Kidney (tissue), 14 donors: ENCODE data around the gene ANXA4. TPM values are rescaled to one million over a fixed set of nuclear protein-coding genes. Genes with fewer than 3 reads are reported as not detected.

ENCODE experiments used
- DNase-seq, 5 donors: peaks; one replicate each; pipeline ENCODE4 v3.0.0-alpha.2; 2013 to 2020
- FAIRE-seq: peaks from 2 replicates; lab custom pipeline; 2012; peaks lifted over from hg19 to GRCh38; lab: Jason Lieb, UNC
- H3K27ac ChIP-seq, 2 donors: one replicate each; pipeline ENCODE4 v1.7.0; 2013; ENCODE audit warnings: low read depth in 2 of 2, low read length in 2 of 2, inconsistent platforms in 1 of 2
- H3K27me3 ChIP-seq: one replicate; pipeline ENCODE4 v1.7.1; 2013; ENCODE audit warnings: low read length, inconsistent platforms; ENCODE audit not compliant: control insufficient read depth, insufficient read depth
- H3K36me3 ChIP-seq, 3 donors: one replicate each; pipeline versions ENCODE4 v1.7.0 to v1.7.1; 2013; ENCODE audit warnings: low read length in 3 of 3, control low read depth in 1 of 3, inconsistent platforms in 1 of 3; ENCODE audit not compliant: insufficient read depth in 3 of 3, control insufficient read depth in 2 of 3
- H3K4me1 ChIP-seq, 3 donors: one replicate each; pipeline versions ENCODE4 v1.7.0 to v1.7.1; 2013; ENCODE audit warnings: low read length in 3 of 3, inconsistent platforms in 1 of 3, low read depth in 1 of 3; ENCODE audit not compliant: control insufficient read depth in 2 of 3, insufficient read depth in 2 of 3
- H3K4me3 ChIP-seq, 3 donors: one replicate each; pipeline versions ENCODE4 v1.7.0 to v1.8.1; 2013; ENCODE audit warnings: low read length in 3 of 3, control low read depth in 1 of 3, inconsistent platforms in 1 of 3
- H3K9ac ChIP-seq, 3 donors: one replicate each; pipeline versions ENCODE4 v1.7.0 to v1.7.1; 2013; ENCODE audit warnings: low read length in 3 of 3, control low read depth in 1 of 3, inconsistent platforms in 1 of 3
- H3K9me3 ChIP-seq, 3 donors: one replicate each; pipeline versions ENCODE4 v1.7.0 to v1.7.1; 2013; ENCODE audit warnings: low read length in 3 of 3, control low read depth in 1 of 3, inconsistent platforms in 1 of 3; ENCODE audit not compliant: control insufficient read depth in 2 of 3, insufficient read depth in 1 of 3
- CTCF ChIP-seq: IDR thresholded peaks from 3 replicates; pipeline ENCODE4 v1.5.1; 2012; ENCODE audit warnings: mild to moderate bottlenecking, moderate library complexity, borderline replicate concordance; ENCODE audit not compliant: insufficient read depth; ENCODE audit errors: extremely low read depth
- intact Hi-C: fragments of 100-400 bp; cut with DNase I; formaldehyde crosslinking; loops from one replicate; pipeline ENCODE4 v1.11.1; 2022
- polyA plus RNA-seq: library from polyadenylated mRNA; stranded (reverse); fragments of 350-450 nt; fragmentation: Illumina TruSeq; extraction: RNeasy Lipid Tissue Mini Kit (QIAGEN cat#74804); gene quantifications from one replicate; pipeline ENCODE4 v1.2.3, GENCODE V29; 2014; ENCODE audit warnings: low read depth, low replicate concordance; ENCODE audit not compliant: insufficient read depth
- total RNA-seq: library from RNA; stranded (reverse); fragmentation: NEBNext Ultra II Directional; extraction: Animal tissue kit (Norgen Biotek cat#: 25700); gene quantifications from one replicate; pipeline ENCODE4 v1.2.1, GENCODE V29; 2021
- donor health status: control.
- donor health status: control.
- donor health status: control.
- donor health status: control.
- donor health status: control.
- donor health status: DM: yes; HTN: yes; CAD: no.
- donor health status: Normal renal cell carcinoma (clear cell type).

The ANXA4 gene
- total and polyA plus RNA-seq, 2 donors from 2014 or later: 168 to 287 TPM

GRCh38 chr2:69846182-69847067 is 104.5 kb downstream of the ANXA4 start:
- Histone ChIP-seq H3K9ac (no peak overlapping the region), H3K4me3 (no peak overlapping the region), H3K4me1 (no peaks in the 10 kb centered on the region), H3K27me3 (no peaks in the 10 kb centered on the region), H3K9me3 (no peaks in the 10 kb centered on the region), H3K36me3 (peaks cover 4 to 23% (median 11%) of the 10 kb centered on the region in 3 donors), H3K27ac (no peak overlapping the region)
- FAIRE-seq: no peak
- no peak for DNase-seq
- no peak for TF ChIP-seq CTCF
- intact Hi-C loops: no loop called here

GRCh38 chr2:69847068-69847828 is 105.3 kb downstream of the ANXA4 start:
- Histone ChIP-seq H3K9ac (no peak overlapping the region), H3K4me3 (no peak overlapping the region), H3K36me3 (peaks cover 4 to 19% (median 11%) of the 10 kb centered on the region in 3 donors), H3K27me3 (no peaks in the 10 kb centered on the region), H3K27ac (no peak overlapping the region), H3K4me1 (no peaks in the 10 kb centered on the region), H3K9me3 (no peaks in the 10 kb centered on the region)
- no peak for FAIRE-seq
- TF ChIP-seq CTCF: no peak
- DNase-seq: no peak
- intact Hi-C loops: no loop called here

DNA sequence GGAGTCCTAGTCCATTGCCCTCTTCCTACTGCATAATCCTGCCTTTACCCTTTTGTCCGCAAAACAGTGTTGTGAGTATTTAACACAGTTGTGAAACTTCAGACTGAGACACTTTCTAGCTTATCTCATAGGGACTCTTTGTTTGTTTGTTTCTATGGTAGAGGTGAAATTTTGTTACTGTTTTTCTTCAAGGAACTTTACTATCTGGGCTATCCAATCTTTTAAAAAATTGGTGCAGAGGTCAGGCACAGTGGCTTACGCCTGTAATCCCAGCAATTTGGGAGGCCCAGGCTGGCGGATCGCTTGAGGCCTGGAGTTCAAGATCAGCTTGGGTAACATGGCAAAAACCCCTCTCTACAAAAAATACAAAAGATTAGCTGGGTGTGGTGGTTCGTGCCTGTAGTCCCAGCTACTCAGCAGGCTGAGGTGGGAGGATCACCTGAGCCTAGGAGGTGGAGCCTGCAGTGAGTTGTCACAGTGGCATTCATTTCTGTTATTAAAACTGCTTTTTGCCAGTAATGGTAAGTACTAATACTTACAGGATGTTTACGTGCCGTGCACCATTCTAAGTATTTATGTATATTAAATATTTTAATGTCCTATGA is 106.4 kb downstream of the ANXA4 start:
- peaks cover 4 to 19% (median 11%) of the 10 kb centered on the region in 3 donors for H3K36me3 ChIP-seq
- no peaks in the 10 kb centered on the region for H3K4me1 ChIP-seq
- intact Hi-C loops: no loop called here

More for the DNA sequence above, 106.4 kb downstream of the ANXA4 start:
- H3K4me3 ChIP-seq: no peak overlapping the region
- no peaks in the 10 kb centered on the region for H3K27me3 ChIP-seq
- no peak for FAIRE-seq
- no peaks in the 10 kb centered on the region for H3K9me3 ChIP-seq
- no peak overlapping the region for H3K9ac ChIP-seq
- H3K27ac ChIP-seq: no peak overlapping the region
- TF ChIP-seq CTCF: no peak
- DNase-seq: no peak
